Choroid plexus epithelial cell (primary cell): ENCODE data around the gene SERINC2.

Source experiments
- DNase-seq: peaks from one replicate; pipeline ENCODE4 v3.0.0-alpha.2; 2010; ENCODE audit warnings: low read depth
- H3K4me3 ChIP-seq: 2 replicates; pipeline ENCODE4 v1.5.1; 2011; ENCODE audit warnings: low read depth, mild to moderate bottlenecking, control low read depth, low read length, moderate library complexity
- TF ChIP-seq, protein P1 (sequence below): conservative IDR thresholded peaks from 2 replicates; pipeline ENCODE4 v1.5.1; 2011; ENCODE audit warnings: low read depth, mild to moderate bottlenecking, control low read depth, inconsistent platforms, low read length, moderate library complexity

The SERINC2 gene

DNA sequence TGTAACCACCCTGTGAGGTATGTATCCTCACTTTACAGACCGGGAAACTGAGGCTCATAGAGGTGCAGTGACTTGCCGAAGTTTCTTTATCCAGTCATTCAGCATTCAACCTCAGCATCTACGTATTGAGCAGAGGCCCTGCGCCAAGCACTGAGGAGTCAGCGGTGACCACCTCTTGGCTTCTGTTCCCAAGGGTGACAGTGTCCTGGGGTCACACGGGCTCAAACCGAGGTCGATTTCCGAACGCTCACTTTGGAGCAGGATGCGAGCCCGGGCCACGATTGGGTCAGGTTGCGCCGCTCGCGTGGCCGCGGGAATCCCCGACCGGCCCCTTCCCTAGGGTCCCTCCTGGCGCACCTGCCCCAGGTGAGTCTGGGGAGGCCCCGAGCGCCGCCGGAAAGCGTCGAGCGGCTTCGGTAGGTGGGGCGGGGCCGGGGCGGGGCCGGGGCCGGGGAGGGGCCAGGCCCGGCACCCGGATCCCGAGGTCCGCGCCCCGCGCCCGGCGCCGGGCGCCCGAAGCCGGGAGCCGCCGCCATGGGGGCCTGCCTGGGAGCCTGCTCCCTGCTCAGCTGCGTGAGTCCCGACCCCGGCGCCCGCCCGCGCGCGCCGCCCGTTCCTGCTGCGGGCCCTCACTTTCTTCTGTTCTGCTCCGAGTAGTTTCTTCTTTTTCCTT is at the start of gene SERINC2:
Gene SERINC2, plus strand, starts transcription at position 482 of the 673 bp plus-strand sequence. Its CDS starts 53 bp downstream, at position 535.
- TF ChIP-seq, protein P1, sequence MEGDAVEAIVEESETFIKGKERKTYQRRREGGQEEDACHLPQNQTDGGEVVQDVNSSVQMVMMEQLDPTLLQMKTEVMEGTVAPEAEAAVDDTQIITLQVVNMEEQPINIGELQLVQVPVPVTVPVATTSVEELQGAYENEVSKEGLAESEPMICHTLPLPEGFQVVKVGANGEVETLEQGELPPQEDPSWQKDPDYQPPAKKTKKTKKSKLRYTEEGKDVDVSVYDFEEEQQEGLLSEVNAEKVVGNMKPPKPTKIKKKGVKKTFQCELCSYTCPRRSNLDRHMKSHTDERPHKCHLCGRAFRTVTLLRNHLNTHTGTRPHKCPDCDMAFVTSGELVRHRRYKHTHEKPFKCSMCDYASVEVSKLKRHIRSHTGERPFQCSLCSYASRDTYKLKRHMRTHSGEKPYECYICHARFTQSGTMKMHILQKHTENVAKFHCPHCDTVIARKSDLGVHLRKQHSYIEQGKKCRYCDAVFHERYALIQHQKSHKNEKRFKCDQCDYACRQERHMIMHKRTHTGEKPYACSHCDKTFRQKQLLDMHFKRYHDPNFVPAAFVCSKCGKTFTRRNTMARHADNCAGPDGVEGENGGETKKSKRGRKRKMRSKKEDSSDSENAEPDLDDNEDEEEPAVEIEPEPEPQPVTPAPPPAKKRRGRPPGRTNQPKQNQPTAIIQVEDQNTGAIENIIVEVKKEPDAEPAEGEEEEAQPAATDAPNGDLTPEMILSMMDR: no peak
- H3K4me3 ChIP-seq: peak within 1 kb of the TSS; percentile 69
- no peak for DNase-seq

DNA sequence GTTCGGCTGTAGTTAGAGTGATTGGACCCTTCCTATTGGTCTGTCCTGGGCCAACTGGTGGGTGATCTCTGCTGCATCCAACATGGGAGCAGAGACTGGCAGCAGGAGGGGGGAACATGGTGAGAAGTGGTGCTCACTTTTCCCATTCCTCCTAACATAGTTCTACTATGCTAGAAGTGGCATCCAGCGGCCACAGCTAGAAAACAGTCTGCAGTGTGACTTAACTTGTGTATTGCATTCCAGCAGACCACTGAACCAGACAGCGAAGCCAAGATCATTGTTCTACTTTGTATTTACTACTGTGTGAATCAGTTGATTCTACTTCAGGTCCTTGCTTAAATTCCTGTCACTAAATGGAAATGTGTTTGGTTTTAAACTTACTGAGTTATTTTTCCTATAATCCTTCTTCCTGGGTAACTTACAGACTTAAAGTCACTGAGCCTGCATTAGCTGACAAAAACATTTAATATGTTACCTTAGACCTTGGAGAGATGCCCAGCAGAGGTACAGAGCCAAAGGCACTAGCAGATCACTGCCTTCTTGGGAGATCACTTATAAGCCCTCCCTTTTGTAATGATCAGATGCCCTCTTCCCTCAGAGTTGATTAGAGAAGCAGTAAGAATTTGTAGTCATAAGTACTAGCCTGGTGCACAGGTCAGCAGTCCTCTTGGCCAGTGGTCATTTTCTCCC is 48.3 kb upstream of the SERINC2 start:
- no peak overlapping the region for H3K4me3 ChIP-seq
- no peak for DNase-seq
- TF ChIP-seq, protein P1: no peak

DNA sequence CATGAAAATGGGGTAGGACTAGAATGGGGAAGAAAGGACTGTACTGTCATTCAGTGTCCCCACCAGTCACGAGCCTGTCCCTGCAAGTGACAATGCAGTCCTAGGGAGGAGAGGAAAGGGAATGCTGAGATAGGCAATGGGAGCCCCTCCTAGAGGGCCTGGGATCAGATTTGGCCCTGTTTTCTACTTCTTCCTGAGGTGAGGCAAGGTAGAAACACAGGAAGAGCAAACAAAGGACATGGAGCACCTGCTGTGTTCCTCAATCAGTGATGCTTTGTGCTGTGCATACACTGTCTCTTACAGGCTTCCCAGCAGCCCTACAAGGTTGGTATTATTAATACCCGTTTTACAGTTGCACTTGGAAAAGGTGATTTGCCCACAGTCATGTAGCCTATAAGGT is 46.2 kb upstream of the SERINC2 start:
- TF ChIP-seq, protein P1: no peak
- DNase-seq: no peak
- no peak overlapping the region for H3K4me3 ChIP-seq

DNA sequence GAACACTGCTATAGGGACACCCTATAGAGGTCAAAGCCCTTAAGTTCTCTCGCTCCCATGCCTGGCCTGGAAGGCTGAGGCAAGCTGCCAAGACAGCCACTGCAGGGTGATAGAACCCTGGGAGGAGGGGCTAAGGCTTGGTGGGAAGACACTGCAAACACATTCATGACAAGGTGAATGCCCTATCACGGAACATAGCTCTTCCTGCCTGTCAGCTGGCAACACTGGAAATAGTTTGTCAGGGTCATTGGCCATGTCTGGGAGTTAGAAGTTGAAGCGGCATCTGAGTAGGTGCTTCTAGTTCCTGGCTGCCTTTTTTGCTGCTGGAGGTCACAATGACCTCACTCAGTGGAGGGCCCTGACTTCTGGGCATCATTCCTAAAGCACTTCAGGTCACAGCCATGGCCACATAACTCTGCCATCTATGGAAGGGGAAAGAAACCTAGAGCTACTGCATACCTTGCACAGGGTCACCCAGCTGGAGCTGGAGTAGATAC is 44.4 kb upstream of the SERINC2 start:
- H3K4me3 ChIP-seq: no peak overlapping the region
- DNase-seq: no peak
- TF ChIP-seq, protein P1: no peak

DNA sequence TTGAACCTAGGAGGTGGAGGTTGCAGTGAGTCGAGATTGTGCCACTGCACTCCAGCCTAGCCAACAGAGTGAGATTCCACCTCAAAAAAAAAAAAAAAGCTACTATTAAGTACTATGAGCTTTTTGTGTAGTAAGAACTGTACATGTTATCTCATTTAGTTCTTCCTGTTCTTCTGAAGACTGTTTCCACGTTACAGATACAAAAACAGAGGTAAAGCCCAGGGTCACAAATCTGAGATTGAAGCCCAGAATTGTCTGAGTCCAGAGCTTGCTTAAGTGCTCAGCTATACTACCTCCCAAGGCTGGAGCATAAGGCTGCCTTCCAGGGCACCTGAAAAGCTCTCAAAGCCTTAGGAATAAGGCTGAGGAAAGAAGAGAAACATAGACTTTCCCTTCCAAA is 43.0 kb upstream of the SERINC2 start:
- H3K4me3 ChIP-seq: no peak overlapping the region
- no peak for DNase-seq
- TF ChIP-seq, protein P1: no peak

DNA sequence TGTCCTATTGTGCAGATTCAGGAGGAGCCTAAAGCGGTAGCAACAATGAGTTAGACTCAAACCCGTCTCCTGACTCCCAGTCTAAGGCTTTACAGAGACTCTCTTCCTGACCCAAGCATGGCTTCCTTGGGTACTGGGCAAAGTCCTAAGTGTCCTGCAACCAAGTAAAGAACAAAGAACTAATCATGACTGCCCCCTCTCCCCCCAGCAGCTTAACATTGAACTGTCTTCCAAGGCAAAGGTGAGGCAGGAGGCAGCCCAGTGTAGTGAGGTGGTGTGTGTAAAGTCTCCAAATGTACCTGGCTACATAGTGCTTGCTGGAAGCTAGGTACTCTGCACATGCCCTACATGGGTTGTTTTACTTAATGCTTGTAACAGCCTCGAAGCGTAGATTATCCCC is 42.4 kb upstream of the SERINC2 start:
- TF ChIP-seq, protein P1: no peak
- H3K4me3 ChIP-seq: no peak overlapping the region
- DNase-seq: no peak
